GM18861 (cell line): ENCODE data around the gene MAP3K14.

ENCODE experiments used
- ATAC-seq: cut with Tn5 transposase; IDR thresholded peaks from one replicate; pipeline ENCODE4 v1.9.1; 2021; ENCODE audit not compliant: unreplicated experiment

MAP3K14 gene

DNA sequence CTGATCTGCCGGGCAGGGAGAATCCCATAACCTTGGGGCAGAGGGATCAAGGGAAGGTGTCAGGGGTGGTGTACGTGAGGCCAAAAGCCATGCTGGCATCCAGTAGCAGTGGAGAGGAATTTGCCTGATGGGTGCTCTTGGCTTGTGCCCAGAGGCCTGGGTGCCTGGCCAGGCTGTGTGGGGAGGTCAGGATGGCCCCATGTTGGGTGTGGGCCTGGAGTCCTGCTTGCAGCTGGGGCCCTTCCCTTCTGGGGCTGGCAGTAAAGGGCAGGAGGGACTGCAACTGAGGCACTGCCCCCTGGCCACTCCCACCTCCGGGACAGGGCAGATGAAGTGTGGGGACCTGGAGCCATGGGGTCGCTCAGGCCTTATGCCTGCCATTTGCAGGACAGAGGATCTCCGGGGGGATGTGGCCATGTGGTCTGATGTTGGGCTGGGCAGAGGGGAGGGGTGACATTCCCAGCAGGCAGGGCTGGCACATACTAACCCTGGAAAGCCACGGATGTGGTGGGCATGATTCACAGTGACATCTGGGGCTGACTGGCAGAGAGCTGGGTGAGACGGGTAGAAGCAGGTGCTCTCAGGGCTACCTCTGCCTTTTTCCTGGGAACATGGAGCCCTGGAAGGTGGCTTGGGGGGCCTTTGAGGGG, 91.6 kb downstream of the MAP3K14 start:
- no peak for ATAC-seq

GRCh38 chr17:45224671-45225050, 92.2 kb downstream of the MAP3K14 start:
- no peak for ATAC-seq

DNA sequence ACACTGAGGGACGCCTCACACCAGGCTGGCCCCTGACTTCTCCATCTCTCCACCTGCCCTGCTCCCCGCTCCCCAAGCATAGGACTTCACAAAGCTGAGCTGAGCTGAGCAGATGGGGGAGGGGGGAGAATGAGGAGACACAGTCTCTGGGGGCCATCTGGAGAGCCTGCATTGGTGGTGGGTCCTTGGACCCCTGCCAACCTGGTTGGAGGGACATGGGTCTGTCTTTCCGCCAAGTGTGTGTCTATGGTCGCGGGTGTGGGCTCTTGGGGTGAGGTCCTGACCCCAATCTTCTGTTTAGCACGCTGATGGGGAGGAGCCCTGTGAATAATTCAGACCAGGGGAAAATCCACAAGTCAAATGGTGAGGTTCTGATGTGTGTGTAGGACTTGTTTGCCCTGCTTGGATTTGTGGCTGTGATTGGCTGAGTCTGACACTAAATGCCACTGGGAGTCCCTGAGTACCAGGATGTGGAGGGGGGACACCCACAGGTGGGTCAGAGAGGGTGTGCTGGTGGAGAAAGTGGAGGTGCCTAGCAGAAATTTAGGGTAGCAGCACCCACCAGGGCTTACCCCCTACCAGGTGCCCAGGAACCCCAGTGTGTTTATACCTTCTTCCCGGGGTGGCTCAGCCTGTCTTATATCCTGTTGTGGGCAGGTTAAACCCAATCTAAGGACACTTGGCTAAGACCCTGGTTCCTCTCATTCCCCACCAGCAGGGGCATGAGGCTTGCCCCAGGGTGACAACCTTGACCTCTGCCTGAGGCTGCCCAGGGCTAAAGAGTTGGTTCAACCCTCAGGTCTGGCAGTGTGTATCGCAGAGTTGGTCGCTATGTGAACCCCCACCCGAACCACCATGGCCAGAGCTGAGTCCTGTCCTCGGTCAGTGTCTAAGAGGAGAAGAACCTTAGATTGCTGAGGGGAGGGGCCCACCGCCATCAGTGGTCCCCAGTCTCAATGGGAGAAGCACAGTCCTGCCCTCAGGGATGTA, 93.0 kb downstream of the MAP3K14 start:
- no peak for ATAC-seq

DNA sequence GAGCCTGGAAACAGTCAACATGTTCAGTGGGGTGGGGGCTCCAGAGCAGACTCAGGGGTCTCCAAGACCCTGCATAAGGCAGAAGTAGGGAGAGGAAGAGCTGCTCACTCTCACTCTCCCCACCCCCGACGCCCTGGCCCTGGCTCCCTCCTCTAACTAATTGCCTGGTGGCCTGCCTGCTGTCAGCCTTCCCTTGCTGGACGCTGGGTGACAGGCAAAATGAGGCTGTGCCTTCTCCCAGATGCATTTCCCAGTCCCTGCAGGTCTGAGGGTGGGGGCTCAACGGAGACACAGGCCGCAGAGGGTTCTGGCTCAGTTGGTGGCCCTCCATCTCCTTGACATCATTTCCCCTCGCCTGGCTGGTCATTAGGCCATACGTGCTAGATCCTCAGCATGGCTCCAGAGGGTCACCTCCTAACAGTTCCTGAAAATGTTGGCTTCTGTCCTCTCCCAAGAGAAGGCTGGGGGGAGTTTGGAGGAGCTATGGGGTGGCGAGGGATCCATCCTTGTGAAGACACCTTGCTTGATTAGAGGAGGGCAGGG, 93.8 kb downstream of the MAP3K14 start:
- ATAC-seq, result no peak

DNA sequence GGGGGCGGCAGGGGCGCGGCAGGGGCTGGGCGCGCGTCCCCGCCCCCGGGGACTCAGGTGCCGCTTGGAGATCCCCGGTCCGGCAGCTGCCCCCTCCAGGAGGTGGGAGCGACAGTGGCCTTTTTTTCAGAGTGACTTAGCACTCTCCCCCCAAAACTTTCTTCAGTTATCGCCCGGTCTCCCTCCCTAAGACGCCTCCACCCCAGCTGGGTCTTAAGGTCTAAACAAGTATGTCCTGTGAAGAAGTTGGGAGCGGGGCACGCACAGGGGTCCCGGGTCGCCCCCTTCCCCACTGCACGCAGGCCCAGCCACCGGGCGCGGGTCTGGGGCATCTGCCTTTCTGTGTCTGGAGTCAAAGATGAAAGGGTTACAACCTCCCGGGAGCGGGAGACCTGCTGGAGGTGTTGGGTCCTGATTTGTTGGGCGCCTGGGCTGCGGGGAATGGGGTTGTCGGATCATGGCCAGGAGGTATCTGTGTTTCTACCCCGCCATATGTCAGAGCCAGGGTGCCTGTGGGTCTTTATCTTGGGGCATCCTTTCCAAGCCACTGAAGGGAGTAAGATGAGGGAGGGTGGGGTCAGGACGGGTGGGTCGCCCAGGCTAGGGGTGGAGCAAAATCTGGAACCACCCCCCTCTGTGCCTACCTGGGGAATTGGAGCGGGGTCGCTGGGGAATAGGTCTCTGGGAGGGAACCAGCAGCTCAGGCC, 94.4 kb downstream of the MAP3K14 start:
- ATAC-seq, result no peak

DNA sequence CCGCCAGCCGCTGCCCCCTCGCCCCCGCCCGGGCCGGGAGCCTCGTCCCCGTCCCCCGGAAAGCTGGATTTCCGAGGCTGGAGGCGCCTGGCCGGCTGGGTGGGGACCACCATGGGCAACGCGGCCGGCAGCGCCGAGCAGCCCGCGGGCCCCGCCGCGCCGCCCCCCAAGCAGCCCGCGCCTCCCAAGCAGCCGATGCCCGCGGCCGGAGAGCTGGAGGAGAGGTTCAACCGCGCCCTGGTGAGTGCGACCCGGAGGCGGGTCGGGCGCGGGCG, 94.9 kb downstream of the MAP3K14 start:
- no peak for ATAC-seq

GRCh38 chr17:45221081-45222013, 95.5 kb downstream of the MAP3K14 start, which contains the start of gene FMNL1:
Gene FMNL1 (plus strand): TSS chr17:45221885. CDS start chr17:45222125, 240 bp downstream.
- ATAC-seq, result no peak

- no peak for ATAC-seq
These were observed 96.7 kb downstream of the MAP3K14 start for GRCh38 chr17:45220079-45220478.

DNA sequence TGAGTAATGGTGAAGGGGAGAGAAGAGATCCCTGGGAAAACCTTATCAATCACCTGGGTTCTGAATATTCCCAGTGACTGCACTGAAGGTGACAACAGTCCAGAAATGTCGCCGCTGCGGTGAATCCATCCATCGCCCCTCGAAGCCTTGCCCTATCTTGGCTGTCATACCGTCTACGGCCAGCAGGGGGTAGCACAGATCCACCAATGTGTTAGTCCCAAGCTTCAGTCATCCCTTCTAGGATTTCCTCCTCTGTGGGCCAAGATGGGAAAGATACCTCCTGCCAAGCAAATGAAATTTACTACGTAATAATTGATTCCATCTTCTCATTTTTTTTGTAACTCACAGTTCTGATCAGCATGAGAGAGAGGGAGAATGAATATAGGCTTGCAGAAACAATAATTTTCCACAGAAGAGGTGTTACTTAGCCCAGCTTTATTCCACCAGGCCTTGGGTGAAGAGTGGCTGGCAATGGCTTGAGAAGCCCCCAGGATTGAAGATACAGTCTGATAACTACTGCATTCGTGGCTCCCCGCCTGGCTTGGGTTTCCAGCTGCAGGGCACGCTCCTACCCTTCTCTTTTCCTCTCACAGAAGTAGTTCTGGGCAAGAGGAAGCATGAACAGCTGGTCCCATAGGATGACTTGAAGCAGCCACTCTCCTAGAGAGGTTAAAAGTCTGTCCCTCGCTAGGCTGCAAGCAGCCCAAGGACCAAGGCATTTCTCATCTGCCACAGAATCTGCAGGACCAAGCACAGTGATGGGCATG, 97.7 kb downstream of the MAP3K14 start:
- no peak for ATAC-seq
